Stimulated activated CD4-positive, alpha-beta T cell treated with anti-CD3 and anti-CD28 coated beads, Interleukin-1b, Interleukin-23, amount 100 ng/mL, for 48 hours (primary cell): ENCODE measurements around the gene MUC5AC.
"Not testable (repeated sequence)": the region's sequence is repeated elsewhere in the genome, so short reads cannot be mapped to it uniquely, and the experiment has no call there.

Experiments used
- DNase-seq: peaks from one replicate; pipeline ENCODE4 v3.0.0-alpha.2; 2020

MUC5AC gene, protein sequence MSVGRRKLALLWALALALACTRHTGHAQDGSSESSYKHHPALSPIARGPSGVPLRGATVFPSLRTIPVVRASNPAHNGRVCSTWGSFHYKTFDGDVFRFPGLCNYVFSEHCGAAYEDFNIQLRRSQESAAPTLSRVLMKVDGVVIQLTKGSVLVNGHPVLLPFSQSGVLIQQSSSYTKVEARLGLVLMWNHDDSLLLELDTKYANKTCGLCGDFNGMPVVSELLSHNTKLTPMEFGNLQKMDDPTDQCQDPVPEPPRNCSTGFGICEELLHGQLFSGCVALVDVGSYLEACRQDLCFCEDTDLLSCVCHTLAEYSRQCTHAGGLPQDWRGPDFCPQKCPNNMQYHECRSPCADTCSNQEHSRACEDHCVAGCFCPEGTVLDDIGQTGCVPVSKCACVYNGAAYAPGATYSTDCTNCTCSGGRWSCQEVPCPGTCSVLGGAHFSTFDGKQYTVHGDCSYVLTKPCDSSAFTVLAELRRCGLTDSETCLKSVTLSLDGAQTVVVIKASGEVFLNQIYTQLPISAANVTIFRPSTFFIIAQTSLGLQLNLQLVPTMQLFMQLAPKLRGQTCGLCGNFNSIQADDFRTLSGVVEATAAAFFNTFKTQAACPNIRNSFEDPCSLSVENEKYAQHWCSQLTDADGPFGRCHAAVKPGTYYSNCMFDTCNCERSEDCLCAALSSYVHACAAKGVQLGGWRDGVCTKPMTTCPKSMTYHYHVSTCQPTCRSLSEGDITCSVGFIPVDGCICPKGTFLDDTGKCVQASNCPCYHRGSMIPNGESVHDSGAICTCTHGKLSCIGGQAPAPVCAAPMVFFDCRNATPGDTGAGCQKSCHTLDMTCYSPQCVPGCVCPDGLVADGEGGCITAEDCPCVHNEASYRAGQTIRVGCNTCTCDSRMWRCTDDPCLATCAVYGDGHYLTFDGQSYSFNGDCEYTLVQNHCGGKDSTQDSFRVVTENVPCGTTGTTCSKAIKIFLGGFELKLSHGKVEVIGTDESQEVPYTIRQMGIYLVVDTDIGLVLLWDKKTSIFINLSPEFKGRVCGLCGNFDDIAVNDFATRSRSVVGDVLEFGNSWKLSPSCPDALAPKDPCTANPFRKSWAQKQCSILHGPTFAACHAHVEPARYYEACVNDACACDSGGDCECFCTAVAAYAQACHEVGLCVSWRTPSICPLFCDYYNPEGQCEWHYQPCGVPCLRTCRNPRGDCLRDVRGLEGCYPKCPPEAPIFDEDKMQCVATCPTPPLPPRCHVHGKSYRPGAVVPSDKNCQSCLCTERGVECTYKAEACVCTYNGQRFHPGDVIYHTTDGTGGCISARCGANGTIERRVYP (N-terminal part only)

DNA sequence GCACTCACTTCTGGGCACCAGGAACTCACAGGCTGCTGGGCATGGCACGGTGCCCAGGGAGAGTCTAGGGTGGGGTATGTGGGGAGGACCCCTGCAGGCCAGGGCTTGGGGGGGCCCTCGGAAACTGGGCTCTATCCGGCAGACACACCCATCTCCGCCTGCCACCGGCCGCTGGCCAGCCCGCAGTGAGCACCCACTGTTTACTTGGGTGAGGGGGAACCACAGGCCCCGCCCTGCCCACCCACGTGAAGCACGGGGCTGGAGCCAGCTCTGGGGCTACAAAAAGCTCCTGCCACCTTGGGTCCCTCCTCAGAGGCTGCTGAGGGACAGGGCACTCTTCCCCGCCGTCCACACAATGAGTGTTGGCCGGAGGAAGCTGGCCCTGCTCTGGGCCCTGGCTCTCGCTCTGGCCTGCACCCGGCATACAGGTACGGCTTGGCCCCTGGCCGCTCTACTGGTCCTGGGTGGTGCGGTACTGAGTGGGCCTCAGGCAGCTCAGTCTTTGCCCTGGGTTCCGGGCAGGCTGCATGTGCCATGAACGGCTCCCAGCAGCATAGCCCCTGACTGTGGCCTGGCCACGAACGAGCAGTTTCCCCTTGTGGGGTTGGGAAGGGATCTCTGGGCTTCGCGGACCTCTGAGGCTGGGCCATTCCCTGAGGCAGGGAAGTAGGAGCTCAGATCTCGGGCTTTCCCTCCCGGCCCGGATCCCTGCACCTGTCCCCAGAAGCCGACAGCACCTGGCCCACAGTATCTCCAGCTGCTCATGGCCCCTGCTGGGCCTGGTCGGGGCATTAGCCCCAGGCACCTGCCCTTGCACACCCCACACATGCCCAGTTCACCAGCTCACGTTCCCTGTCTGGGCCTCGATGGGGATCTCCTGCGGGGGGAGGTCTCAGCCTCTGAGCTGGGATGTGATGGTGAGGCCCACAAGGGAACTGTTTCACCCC is at the start of gene MUC5AC:
Gene MUC5AC (plus strand): TSS at position 309 of the 947 bp plus-strand sequence. CDS start 47 bp downstream, at position 356.
- DNase-seq, result no peak

DNA sequence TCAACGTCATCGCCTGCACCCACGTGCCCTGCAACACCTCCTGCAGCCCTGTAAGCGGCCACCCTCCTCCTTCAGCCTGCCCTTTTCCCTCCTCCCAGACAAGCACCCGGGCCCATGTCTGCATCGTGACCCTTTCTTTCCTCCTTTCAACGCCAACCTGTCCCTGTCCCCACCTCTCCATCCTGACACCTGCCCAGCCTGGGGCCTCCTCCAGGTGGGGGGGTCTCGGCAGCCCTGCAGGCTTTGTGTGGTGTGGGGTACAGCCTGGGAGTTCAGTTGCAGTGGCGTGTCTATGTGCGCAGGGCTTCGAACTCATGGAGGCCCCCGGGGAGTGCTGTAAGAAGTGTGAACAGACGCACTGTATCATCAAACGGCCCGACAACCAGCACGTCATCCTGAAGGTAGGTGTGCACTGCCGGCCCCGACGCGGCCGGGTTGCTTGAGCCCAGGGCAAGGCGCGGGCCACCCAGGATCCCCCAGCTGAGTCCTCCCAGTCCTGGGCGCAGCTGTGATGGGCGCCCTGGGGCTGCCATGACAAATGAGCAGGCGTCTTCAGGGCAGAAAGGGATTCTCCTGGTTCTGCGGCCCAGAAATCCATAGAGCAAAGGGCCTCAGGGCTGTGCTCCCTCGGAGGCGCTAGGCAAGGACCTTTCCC is 49.4 kb upstream of the MUC5AC start:
- no peak for DNase-seq

DNA sequence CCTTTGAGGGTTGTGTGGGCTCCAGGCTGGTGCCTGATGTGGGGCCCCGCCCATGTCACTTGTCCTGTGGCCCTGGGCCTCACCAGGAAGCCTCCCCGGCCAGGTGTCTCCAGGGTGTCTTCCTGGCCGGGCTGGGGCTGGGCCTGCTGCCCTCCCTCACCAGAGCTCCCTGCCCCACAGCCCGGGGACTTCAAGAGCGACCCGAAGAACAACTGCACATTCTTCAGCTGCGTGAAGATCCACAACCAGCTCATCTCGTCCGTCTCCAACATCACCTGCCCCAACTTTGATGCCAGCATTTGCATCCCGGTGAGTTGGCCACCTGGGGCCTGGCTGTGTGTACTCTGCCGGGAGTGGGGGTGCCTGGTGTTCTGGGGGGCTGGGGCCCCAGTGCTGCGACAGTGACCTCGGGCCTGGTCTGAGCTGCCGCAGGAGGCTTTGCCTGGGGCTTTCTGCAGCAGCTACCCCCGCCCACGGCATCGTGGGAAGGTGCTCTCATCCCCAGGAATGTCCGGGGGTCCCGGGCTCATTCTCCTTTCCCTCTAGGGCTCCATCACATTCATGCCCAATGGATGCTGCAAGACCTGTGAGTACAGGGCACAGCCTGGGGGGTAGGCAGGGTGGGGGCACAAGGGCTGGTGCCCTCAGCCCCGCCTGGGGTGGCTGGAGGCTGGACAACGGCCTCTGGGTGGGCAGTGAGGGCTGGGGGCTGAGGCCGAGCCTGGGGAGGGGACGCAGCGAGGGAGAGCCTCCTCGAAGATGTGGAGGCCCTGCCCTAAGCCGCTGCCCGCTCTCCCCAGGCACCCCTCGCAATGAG is 48.4 kb upstream of the MUC5AC start:
- DNase-seq, result no peak

DNA sequence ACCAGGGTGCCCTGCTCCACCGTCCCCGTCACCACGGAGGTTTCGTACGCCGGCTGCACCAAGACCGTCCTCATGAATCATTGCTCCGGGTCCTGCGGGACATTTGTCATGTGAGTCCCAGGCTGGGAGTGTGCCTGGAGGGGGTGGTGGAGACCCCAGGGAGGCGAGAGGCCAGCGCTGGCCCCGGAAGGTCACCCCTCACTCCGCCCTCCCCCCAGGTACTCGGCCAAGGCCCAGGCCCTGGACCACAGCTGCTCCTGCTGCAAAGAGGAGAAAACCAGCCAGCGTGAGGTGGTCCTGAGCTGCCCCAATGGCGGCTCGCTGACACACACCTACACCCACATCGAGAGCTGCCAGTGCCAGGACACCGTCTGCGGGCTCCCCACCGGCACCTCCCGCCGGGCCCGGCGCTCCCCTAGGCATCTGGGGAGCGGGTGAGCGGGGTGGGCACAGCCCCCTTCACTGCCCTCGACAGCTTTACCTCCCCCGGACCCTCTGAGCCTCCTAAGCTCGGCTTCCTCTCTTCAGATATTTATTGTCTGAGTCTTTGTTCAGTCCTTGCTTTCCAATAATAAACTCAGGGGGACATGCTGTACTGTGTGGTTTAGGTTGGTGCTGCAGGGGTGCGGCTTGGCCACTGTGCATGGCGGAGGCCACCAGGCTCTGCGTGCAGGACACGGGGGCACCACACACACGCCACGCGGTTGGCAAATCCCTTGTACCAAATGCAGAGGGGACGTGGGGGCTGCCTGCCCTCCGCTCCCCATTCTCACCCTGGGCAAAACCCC is 47.6 kb upstream of the MUC5AC start:
- no peak for DNase-seq

DNA sequence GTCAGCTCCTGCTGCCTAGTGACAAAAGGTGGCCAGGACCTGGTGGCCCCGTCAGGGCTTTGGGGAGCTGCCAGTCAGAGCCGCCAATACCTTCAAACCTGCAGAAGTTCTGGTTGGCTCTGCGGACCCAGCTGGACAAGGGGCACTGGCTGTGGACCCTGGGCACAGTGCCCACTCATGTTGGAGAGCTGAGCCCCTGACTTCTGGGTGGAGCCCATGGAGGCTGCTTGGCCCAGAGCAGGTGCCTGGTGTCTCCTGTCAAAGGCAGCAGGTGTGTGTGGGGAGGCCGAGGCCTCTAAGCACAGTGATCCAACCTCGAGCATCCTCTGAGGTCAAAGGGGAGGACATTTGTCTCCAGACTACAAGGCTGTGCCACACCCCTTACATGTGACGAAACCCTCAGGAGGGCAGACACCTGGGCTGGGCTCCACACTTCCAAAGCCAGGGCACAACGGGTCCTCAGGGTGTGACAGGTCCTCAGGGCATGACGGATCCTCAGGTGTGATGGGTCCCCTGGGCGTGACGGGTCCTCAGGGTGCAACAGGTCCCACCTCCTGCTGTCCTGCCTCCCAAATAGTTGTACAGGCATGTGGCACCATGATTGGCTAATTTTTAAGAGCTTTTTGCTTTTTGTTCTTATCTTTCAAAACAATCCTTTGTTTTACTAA is 46.1 kb upstream of the MUC5AC start:
- DNase-seq, result no peak

DNA sequence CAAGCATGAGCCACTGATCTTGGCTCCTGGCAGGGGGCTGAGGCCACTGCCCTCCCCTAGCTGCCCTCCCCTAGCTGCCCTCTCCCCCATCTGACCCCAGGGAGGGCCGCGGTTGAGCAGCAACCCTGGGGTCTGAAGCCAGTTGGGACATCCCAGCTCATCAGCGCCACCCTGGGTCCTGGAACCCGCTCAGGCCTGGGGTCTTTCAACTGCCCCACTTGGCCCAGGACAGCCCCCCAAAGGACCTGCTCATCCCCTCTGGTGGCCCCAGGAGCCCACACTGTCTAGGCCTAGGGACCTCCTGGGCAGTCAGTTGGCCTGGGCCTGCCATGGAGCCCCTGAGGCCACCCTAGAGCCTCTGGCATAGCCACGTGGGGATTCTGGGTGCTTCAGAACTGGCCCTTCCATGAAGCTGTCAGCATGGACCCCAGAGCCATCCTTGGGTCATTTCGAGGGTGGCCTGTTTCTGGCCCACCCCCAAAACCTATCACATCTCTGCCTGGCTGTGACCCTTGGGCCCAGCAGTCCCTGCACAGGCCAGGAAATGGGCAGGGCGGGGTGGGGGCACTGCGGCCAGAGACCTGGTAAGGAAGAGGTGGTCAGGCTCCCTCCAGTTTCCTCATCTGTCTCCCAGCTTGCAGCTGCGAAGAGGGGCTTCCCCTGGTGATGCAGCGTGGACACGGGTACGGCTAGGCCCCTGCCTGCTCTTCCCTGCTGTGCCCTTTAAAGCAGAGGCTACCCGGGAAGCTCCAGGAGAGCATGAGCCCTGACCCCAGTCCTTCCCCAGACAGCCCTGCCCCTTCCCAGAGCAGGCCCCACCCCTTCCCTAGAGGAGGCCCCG is 45.2 kb upstream of the MUC5AC start:
- no peak for DNase-seq

DNA sequence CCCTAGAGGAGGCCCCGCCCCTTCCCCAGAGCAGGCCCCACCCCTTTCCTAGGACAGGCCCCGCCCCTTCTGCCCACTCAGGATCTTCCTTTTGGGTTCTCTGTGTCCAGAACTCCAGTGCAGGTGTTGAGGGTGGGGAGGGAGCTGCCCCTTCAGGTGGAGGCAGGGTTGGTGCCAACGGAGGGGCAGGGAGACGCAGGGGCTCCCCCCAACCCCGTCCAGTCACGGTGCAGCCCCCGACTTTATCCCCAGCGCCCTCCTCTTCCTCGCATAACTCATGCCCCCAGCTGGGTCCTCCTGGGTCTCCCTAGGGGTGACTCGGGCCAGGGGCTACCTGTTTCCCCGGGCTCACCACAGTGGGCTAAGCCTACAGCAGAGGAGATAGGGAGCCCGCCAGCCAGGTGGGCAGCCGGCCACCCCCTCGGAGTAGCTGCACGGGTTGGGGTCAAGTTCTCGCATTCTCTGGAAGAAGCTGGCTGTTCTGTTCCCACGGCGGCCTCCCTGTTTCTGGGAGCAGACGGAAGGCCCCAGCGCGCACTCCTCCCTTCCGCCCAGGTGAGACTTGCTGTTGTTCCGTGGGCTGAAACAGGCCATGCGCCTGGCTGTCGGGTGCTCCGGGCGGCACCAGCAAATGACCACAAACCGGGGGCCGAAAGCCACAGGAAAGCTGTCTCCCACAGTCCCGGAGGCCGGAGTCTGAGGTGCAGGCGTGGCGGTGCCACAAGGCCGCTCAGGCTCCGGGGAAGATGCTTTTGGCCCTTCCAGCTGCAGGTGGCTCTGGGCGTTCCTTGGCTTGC is 44.1 kb upstream of the MUC5AC start:
- no peak for DNase-seq

DNA sequence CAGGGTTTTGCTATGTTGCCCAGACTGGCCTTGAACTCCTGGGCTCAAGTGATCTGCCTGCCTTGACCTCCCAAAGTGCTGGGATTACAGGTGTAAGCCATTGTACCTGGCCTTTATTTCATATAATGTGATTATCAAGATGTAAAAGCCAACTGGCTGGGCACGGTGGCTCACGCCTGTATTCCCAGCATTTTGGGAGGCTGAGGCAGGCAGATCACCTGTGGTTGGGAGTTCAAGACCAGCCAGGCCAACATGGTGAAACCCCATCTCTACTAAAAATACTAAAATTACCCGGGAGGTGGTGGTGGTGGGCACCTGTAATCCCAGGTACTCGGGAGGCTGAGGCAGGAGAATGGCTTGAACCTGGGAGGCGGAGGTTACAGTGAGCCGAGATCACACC is 42.5 kb upstream of the MUC5AC start:
- not testable (repeated sequence) for DNase-seq

DNA sequence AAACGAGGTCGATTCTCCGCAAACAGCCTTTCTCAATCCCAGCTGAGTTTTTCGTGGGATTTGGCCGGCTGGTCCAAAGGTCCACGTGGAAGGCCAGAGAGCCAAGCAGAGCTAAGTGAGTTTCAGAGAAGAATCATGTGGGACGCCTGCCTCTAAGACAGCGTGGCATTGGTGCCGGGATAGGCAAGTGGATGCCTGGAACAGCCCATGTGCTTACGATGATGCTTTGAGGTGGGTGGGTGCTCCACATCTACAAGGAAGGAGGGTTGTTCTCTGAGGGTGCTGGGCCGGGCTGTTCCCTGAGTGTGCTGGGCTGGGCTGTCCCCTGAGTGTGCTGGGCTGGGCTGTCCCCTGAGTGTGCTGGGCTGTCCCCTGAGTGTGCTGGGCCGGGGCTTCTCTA is 41.6 kb upstream of the MUC5AC start:
- no peak for DNase-seq

DNA sequence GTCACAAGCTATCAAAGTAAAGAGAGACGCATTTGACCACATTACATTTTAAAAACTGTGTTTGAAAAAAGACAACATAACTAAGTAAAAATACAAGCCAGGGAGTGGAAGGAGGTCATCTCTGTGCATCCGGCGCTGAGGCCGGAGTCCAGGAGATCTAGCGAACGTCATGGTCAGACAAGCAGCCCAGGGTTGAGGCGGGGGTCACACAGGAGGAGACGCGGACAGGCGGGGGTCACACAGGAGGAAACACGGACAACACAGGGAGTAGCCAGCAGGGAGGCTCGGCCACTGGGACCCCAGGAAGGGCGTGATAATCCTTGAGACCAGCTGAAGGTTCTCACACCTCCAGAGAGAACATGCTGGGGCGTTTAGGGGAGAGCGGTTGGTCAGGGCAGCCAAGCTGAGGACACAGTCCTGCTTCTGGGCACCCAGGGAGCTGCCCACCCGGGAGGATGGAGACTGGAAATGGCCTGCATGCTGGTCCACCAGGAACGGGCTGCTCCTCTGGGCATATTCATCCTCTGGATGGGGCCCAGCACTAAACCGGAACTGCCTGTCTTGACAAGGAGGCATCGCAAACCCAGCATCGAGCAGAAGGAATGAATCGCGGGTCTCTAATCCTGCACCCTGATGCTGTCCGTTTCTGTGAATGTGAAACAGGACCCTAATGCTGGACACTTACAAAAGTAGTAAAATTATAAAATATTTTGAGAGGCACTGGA is 40.9 kb upstream of the MUC5AC start:
- DNase-seq, result no peak

DNA sequence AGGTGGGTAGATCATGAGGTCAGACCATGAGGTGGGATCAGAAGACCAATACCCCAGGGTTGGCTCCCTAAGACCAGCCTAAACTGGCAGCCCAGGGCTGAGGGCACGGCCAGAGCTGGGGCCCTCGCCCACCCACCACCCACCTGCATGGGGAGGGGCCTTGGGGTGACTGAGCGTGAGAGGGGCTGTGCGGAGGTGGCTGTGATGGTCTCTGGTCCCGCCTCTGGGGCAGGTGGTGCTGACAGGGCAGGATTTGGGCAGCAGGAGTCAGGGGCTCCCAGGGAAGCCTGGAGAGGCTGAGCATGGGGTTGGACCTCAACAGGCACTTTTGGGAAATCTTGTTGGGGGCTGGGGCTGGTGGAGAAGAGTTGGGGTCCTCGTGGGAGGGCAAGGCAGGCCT is 39.8 kb upstream of the MUC5AC start:
- DNase-seq, result no peak

DNA sequence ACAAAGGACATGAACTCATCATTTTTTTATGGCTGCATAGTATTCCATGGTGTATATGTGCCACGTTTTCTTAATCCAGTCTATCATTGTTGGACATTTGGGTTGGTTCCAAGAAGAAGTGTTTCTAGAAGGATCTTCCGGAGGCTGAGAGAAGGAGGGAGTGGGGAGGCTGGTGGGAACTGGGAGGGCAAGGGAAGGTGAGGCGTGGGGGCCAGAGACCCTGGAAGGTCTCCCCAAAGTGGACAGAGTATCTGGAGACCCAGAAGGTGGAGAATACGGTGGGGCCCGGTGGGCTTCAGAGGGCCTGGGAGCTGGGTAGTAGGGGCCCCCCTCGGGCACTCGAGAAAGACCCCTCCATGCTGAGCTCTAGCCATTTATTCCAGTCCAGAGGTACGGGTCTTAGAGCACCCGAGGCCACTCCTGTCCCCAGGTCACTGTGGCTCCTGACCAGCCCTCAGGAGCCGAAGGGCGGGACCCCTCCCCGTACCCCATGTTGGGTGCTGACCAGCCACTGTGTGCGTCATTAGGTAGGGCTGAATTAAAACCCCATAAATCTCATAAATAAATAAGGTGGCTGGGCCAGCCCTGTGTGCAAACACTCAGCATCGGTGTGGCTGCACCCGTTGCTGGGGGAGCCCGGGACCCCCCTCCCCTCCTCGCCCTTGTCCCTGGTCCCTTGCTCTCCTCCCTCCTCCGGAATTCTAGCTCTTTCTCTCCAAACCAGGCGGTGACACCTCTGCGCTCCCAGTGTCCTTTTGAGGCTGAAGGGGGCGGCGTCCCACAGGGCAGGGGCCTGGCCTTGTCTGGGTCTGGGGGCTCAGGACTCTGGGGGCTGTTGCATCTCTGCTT is 38.8 kb upstream of the MUC5AC start:
- DNase-seq, result no peak

DNA sequence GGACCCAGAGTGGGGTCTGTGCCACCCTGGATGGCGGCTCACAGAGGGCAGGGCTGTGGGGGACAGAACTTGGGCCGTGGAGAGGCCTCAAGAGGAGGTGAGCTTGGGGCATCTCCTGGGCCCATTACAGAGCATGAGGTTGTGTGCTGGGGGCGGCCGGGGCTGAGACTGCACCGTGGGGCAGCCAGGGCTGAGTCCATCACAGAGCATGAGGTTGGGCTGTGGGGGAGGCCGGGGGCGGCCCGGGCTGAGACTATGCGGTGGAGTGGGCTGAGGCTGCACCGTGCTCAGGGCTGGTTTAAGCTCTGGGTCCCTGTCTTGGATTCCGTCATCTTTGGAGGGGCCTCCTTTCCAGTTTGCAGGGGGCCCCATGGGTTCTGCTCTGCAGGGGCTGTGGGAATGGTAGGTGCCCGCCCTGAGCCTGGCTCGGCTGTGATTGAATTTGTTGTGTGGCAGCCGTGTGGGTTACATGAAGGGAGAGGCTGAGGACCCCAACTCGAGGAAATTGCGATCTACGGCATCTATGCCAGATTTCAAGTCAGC is 38.1 kb upstream of the MUC5AC start:
- no peak for DNase-seq

DNA sequence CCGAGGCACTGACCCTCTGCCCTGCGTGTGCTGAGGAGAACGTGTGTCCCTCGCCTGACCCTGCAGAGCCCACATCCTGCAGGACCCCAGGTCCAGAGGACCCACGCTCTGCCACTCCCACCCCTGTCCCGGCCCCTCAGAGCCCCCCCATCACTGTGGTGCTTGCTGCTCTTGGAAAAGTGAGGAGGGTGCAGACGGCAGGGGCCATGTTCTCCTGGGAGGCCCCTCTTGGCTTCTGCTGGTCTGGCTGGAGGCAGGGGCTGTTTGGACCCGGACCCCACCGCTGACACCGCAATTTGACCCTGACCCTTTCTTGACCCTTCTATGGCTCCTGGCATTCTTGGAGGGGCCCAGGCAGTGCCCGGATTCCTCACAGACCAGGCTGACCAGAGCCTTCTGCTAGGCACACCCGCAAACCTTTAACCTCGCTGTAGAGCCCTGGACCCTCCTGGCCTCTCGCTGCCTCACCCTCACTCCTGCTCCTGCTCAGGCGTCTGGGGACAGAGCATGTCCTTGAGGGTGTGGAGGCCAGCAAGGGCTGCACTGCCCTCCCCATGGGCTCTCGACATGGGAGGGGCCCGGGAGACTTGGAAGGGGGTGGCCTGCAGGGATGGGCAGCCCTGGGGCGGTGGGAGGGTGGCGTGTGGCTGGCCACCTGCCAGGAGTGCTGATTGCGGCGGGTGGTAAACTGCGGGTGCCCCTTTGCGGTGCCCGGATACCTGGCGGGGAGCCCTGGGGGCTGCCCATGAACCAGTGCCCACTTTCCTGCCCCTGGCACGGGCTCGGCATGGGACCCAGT is 37.0 kb upstream of the MUC5AC start:
- no peak for DNase-seq
